Progenitor cell of endocrine pancreas (in vitro differentiated cells): Measurements from ENCODE around the gene B4GALT1. TPM values are rescaled to one million over a fixed set of nuclear protein-coding genes. Genes with fewer than 3 reads are reported as not detected.

Experiments used
- DNase-seq: peaks from one replicate; pipeline ENCODE4 v3.0.0; 2021; ENCODE audit warnings: low spot score; ENCODE audit not compliant: unreplicated experiment
- H3K27ac Mint-ChIP-seq: 2 replicates; pipeline ENCODE4 v1.8.0; 2021; ENCODE audit warnings: mild to moderate bottlenecking, moderate library complexity, mixed read lengths
- H3K27me3 Mint-ChIP-seq: 2 replicates; pipeline ENCODE4 v1.8.0; 2021; ENCODE audit warnings: mixed read lengths
- H3K36me3 Mint-ChIP-seq: 2 replicates; pipeline ENCODE4 v1.8.0; 2022; ENCODE audit warnings: mixed read lengths; ENCODE audit not compliant: insufficient read depth
- H3K4me1 Mint-ChIP-seq: 2 replicates; pipeline ENCODE4 v1.8.0; 2021; ENCODE audit warnings: low read depth, mixed read lengths
- H3K4me3 Mint-ChIP-seq: 2 replicates; pipeline ENCODE4 v1.8.0; 2021; ENCODE audit warnings: low read depth, mild to moderate bottlenecking, moderate library complexity, mixed read lengths
- H3K9me3 Mint-ChIP-seq: 2 replicates; pipeline ENCODE4 v1.8.0; 2021; ENCODE audit warnings: low read depth, mixed read lengths
- total RNA-seq: library from RNA; stranded (reverse); gene quantifications from 2 replicates; pipeline ENCODE4 v1.2.1, GENCODE V29; 2021
- TF ChIP-seq, protein P1 (sequence below): fragments of 200-600 bp; sonication (generic); IDR thresholded peaks from one replicate; pipeline ENCODE4 v1.5.0; 2021; ENCODE audit warnings: antibody characterized with exemption, mild to moderate bottlenecking; ENCODE audit not compliant: unreplicated experiment

Gene B4GALT1
- total RNA-seq, 1 donor from 2014 or later = 49.9 TPM

- Mint-ChIP-seq H3K27me3 (no peaks in the 10 kb centered on the region), H3K9me3 (no peaks in the 10 kb centered on the region), H3K4me3 (no peak overlapping the region), H3K27ac (no peak overlapping the region), H3K4me1 (no peaks in the 10 kb centered on the region), H3K36me3 (peaks cover 27% of the 10 kb centered on the region)
- TF ChIP-seq, protein P1, sequence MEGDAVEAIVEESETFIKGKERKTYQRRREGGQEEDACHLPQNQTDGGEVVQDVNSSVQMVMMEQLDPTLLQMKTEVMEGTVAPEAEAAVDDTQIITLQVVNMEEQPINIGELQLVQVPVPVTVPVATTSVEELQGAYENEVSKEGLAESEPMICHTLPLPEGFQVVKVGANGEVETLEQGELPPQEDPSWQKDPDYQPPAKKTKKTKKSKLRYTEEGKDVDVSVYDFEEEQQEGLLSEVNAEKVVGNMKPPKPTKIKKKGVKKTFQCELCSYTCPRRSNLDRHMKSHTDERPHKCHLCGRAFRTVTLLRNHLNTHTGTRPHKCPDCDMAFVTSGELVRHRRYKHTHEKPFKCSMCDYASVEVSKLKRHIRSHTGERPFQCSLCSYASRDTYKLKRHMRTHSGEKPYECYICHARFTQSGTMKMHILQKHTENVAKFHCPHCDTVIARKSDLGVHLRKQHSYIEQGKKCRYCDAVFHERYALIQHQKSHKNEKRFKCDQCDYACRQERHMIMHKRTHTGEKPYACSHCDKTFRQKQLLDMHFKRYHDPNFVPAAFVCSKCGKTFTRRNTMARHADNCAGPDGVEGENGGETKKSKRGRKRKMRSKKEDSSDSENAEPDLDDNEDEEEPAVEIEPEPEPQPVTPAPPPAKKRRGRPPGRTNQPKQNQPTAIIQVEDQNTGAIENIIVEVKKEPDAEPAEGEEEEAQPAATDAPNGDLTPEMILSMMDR = no peak
- DNase-seq = no peak
Measured at GRCh38 chr9:33068991-33069390, 98.1 kb downstream of the B4GALT1 start.

GRCh38 chr9:33065157-33066076 is 101.7 kb downstream of the B4GALT1 start:
- no peaks in the 10 kb centered on the region for H3K9me3 Mint-ChIP-seq
- no peak overlapping the region for H3K27ac Mint-ChIP-seq
- peaks cover 22% of the 10 kb centered on the region for H3K36me3 Mint-ChIP-seq

More at GRCh38 chr9:33065157-33066076, 101.7 kb downstream of the B4GALT1 start:
- Mint-ChIP-seq H3K4me1 (no peaks in the 10 kb centered on the region), H3K27me3 (no peaks in the 10 kb centered on the region), H3K4me3 (no peak overlapping the region)
- no peak for DNase-seq
- TF ChIP-seq, protein P1 = no peak

Other genes with a start within 250 kb of the B4GALT1 start
- gene APTX, start 165.7 kb downstream of the B4GALT1 start, total RNA-seq = 32.9 and 36.1 TPM in 2 replicates
- gene DNAJA1, start 142.1 kb downstream of the B4GALT1 start, total RNA-seq = 240 and 247 TPM in 2 replicates
- 25.2 and 25.4 TPM in 2 replicates for gene SMU1, start 90.7 kb downstream of the B4GALT1 start, total RNA-seq
- gene SPINK4, start 72.8 kb upstream of the B4GALT1 start, total RNA-seq = 0.91 TPM in 1 of 2 replicates, not detected in the other
- gene BAG1, start 97.4 kb upstream of the B4GALT1 start, total RNA-seq = 67.7 and 71.5 TPM in 2 replicates
- 43.3 and 48.9 TPM in 2 replicates for gene CHMP5, start 97.7 kb upstream of the B4GALT1 start, total RNA-seq
- gene NFX1, start 123.2 kb upstream of the B4GALT1 start, total RNA-seq = 29.4 and 32.0 TPM in 2 replicates
- 3.3 and 4.4 TPM in 2 replicates for gene AQP7, start 235.2 kb upstream of the B4GALT1 start, total RNA-seq